Kidney tubule cell (primary cell): ENCODE measurements around the gene ADCY9.
"Not testable (repeated sequence)": the region's sequence is repeated elsewhere in the genome, so short reads cannot be mapped to it uniquely, and the experiment has no call there.

Source experiments
- DNase-seq: peaks from one replicate; pipeline ENCODE4 v3.0.0-alpha.2; 2018; ENCODE audit warnings: low spot score

Gene ADCY9

GRCh38 chr16:4116325-4117249, at the start of gene ADCY9:
TSS of gene ADCY9 (minus strand) at chr16:4116442. CDS start at chr16:4115442, 1,000 bp downstream.
- peak; percentile 84 for DNase-seq

DNA sequence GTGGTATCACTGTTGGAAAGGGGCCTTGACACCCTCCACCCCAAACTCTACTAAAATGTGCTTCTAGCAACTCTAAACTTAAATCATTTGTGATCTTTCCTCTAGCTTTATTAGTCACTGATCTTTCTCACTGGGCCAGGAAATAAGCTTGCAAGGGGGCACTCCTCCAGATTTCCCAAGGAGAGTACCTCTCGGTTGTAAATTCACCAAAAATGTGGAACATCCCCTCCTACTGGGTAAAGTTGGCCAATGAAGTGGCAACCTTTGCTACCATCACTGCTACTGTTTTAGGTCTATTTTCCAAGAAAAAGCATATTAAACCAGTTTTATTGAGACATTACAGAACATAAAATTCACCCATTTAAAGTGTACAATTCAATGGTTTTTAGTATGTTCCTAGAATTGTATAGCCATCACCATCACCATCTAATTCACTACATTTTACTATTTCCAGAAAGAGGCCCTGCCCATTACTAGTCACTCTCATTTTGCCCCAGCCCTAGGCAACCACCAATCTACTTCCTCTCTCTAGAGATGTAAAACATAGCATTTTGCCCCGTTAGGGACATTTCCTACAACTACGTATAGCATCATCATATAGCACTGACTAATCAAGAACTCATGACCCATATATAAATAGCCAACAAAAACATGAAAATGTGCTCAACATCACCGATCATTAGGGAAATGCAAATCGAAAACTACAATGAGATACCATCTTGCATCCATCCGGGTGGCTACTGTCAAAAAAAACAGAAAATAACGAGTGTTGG, 44.6 kb upstream of the ADCY9 start:
- DNase-seq, result no peak

DNA sequence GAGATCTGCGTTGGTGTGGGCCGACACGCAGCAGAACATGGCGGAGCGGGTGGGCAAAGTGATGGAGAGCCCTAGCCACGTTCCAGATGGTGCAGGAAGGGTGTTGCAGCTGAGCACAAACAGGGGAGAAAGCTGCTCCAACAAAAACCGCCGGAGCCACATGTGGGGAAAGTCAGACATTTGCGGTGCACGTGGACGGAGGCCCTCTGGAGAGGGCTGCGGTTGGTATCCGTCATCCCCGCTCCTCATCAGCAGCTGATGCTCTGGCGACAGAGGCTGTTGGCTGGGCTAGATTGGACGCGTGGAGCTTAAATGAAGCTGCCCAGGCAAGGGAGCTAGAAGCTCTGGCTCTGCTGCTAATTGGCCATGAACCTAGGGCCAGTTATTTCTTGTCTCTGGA, 43.5 kb upstream of the ADCY9 start:
- DNase-seq, result no peak

GRCh38 chr16:4158143-4159093, 42.2 kb upstream of the ADCY9 start:
- no peak for DNase-seq

DNA sequence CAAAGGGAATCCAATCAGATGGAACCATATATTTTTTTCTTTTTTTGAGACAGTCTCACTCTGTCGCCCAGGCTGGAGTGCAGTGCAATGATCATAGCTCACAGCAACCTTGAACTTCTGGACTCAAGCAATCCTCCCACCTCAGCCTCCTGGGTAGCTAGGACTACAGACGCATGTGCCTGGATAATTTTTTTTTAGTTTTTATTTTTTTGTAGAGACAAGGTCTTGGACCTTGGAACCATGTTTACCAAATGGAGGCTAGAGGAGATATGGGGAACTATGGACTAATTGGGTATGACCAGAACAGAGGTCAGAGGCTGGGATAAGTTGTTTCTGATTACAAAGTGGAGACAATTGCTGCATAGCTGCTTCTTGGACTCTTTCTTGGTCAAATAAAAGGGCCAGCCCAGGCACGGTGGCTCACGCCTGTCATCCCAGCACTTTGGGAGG, 41.2 kb upstream of the ADCY9 start:
- DNase-seq, result no peak

GRCh38 chr16:4156503-4156902, 40.3 kb upstream of the ADCY9 start:
- not testable (repeated sequence) for DNase-seq

DNA sequence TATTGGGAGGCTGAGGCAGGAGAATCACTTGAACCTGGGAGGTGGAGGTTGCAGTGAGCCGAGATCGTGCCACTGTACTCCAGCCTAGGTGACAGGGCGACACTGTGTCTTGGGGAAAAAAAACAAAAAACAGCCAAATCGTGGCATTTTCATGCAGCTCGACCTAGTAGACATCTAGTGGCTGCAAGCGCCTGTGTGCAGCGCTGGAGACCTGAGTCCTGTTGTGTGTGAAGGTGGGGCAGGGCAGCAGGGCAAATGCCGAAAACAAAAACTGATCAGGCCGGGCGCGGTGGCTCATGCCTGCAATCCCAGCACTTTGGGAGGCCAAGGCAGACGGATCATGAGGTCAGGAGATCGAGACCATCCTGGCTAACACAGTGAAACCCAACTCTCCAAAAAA, 37.1 kb upstream of the ADCY9 start:
- not testable (repeated sequence) for DNase-seq

DNA sequence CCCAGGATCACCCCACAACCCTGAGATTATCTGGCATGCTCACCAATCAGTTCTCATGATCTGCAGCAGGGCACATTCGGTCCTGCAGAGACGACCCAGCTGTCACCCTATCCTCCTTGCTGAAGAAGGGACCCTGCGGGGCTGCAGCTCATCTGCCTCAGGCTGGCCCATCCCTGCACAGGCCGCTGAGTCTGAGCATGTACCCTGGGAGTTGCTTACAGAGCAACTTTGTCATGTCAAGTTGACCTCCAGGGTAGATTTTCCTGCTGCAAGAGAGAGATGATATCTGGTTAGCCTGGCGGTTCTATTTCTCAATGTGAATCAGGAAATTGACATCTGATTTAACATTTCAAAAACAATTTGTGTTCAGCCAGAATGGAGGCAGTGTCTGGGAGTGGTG, 36.0 kb upstream of the ADCY9 start:
- DNase-seq, result no peak

DNA sequence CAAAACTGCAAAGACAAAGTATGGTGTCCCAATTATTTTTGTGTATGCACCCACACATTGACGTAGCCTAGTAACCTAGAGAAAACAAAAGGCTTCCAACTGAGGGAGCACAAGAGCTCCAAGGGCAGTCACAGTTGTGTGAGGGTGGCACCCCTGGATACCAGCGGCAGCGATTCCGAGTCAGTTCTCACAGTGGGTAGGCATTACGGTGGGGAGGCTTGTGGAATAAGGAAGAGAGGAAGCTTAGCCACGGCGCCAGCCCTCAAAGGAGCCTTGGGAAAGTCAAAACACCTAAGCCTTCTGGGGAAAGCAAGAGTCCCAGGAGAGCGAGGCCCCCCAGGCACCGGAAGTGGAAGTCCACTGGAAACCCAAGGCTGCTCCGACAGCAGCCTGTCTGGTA, 31.0 kb upstream of the ADCY9 start:
- DNase-seq, result no peak

- no peak for DNase-seq
Measured at GRCh38 chr16:4142268-4142667, 26.0 kb upstream of the ADCY9 start.

DNA sequence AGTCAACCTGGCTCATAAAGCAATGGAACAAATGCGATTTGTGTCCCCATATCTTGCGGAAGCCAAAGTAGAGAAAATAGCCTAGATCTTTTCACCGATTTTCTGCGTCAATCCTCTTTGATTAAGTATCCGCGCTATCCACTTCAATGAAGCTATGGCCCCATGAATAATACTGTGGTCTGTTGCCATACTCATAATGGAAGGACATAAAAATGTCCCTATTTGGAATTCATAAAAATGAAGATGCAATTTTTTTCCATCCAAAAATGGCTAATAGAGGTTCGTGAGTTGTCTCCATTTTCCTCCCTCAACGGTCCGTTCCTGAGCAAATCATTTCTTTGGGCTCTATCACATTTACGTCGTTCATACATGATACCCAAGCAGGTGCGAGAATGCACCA, 25.4 kb upstream of the ADCY9 start:
- no peak for DNase-seq

DNA sequence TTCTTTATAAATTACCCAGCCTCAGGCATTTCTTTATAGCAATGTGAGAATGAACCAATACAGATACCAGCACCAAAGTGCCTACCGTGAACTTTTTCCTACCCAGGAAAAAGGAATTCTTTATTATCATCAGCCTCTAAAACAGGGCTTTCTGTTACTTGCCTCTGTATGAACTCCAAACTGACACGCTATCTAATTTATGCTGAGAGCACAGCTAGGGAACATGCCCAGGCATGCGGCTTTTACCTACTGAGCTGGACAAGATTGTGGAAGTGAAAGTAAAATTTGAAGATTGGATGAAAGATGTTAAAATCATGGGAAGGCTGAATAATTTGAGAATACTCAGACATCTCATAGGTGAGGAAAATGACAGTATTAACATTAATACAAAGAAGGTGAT, 24.4 kb upstream of the ADCY9 start:
- DNase-seq, result peak; percentile 66

- DNase-seq, result no peak
Measured at GRCh38 chr16:4139968-4140367, 23.7 kb upstream of the ADCY9 start.

DNA sequence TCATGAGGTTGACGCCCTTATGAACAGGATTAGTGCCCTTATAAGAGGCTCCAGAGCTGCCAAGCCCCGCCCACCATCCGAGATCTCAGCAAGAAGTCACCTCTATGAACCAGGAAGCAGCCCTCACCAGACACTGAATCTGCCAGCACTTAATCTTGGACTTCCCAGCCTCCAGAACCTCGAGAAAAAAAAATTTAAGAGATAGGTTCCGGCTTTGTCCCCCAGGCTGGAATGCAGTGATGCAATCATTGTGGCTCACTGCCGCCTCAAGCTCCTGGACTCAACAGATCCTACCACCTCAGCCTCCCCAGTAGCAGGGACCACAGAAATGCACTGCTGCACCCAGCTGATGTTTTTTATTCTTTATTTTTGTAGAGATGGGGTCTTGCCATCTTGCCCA, 22.5 kb upstream of the ADCY9 start:
- DNase-seq, result no peak

- DNase-seq, result no peak
Measured at GRCh38 chr16:4137438-4137837, 21.2 kb upstream of the ADCY9 start.

GRCh38 chr16:4136229-4136813, 20.1 kb upstream of the ADCY9 start:
- DNase-seq, result peak; percentile 91

DNA sequence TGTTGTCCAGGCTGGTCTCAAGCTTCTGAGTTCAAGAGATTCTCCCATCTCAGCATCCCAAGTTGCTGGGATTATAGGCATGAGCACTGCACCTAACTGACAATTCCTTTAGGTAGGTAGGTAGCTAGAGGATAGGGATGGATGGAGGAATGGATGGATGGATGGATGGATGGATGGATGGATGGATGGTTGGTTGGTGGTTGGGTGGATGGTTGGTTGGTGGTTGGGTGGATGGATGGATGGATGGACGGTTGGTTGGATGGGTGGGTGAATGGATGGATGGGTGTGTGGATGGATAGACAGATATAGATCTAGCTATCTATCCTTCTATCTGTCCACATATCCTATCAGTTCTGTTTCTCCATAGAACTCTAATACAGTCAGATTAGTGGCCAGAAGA, 19.3 kb upstream of the ADCY9 start:
- DNase-seq, result no peak

GRCh38 chr16:4133897-4134372, 17.7 kb upstream of the ADCY9 start:
- DNase-seq, result no peak

GRCh38 chr16:4131621-4132020, 15.4 kb upstream of the ADCY9 start:
- no peak for DNase-seq

DNA sequence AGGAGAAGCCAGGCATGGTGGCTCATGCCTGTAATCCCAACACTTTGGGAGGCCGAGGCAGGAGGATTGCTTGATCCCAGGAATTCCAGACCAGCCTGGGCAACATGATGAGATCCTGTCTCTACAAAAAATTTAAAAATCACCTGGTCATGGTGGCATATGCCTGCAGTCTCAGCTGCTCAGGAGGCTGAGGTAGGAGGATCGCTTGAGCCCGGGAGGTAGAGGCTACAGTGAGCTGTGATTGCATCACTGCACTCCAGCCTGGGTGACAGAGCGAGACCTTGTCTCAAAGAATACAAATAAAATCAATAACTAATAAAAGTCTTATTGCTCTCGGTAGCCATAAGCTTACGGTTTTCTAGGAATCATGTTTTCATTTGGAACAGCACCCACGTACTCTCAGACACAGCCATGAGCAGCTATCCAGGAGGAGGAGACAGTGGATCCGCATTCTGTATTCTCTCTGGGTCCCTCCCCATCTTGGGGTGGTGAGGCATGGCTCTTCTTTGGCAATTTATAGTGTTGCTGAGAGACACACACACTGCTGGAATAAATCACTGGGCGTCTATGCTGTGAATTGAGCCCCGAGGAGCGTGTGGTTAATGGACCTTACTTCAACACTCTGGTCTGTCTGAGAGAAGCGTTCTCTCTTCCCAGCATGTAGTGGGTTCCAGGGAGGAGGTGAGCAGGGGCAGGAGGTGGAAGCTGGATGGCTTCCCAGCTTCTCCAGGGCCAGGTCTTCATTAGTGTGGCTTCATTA, 8.5 kb upstream of the ADCY9 start:
- no peak for DNase-seq
